Measurements from ENCODE around the gene MTA3.

The MTA3 gene

GRCh38 chr2:42693013-42693615 lies 124.7 kb downstream of the MTA3 start:
- DNase-seq (ENCODE audit: low read depth) = peak; percentile 77

GRCh38 chr2:42693688-42694479 lies 125.5 kb downstream of the MTA3 start:
- H3K4me3 ChIP-seq (ENCODE audit: low read depth, low read length) = no peak overlapping the region
- TF ChIP-seq POLR2A (IDR thresholded peaks at IDR 0.05; ENCODE audit: extremely low read depth, insufficient read length) (no peak), MAX (IDR thresholded peaks at IDR 0.05; ENCODE audit: low read depth, low read length) (no peak), CTCF (IDR thresholded peaks at IDR 0.05; ENCODE audit: low read depth, low read length) (no peak), MYC (IDR thresholded peaks at IDR 0.05; ENCODE audit: low read depth, low read length) (no peak)
- DNase-seq (ENCODE audit: low read depth) = peak; percentile 27

More at GRCh38 chr2:42693013-42693615, 124.7 kb downstream of the MTA3 start:
- no peak overlapping the region for H3K4me3 ChIP-seq (ENCODE audit: low read depth, low read length)
- no peak for TF ChIP-seq MAX (IDR thresholded peaks at IDR 0.05; ENCODE audit: low read depth, low read length)
- TF ChIP-seq CTCF (IDR thresholded peaks at IDR 0.05; ENCODE audit: low read depth, low read length) = no peak
- TF ChIP-seq MYC (IDR thresholded peaks at IDR 0.05; ENCODE audit: low read depth, low read length) = no peak
- no peak for TF ChIP-seq POLR2A (IDR thresholded peaks at IDR 0.05; ENCODE audit: extremely low read depth, insufficient read length)

- TF ChIP-seq POLR2A (IDR thresholded peaks at IDR 0.05; ENCODE audit: extremely low read depth, insufficient read length) (no peak), MYC (IDR thresholded peaks at IDR 0.05; ENCODE audit: low read depth, low read length) (no peak), MAX (IDR thresholded peaks at IDR 0.05; ENCODE audit: low read depth, low read length) (no peak), CTCF (IDR thresholded peaks at IDR 0.05; ENCODE audit: low read depth, low read length) (no peak)
- DNase-seq (ENCODE audit: low read depth) = no peak
- H3K4me3 ChIP-seq (ENCODE audit: low read depth, low read length) = no peak overlapping the region
Observed at GRCh38 chr2:42696987-42697386, 128.6 kb downstream of the MTA3 start.

- TF ChIP-seq POLR2A (IDR thresholded peaks at IDR 0.05; ENCODE audit: extremely low read depth, insufficient read length) (no peak), CTCF (IDR thresholded peaks at IDR 0.05; ENCODE audit: low read depth, low read length) (no peak), MAX (IDR thresholded peaks at IDR 0.05; ENCODE audit: low read depth, low read length) (no peak), MYC (IDR thresholded peaks at IDR 0.05; ENCODE audit: low read depth, low read length) (no peak)
- no peak overlapping the region for H3K4me3 ChIP-seq (ENCODE audit: low read depth, low read length)
Observed at GRCh38 chr2:42698940-42699339, 130.5 kb downstream of the MTA3 start.

GRCh38 chr2:42706836-42707235 lies 138.4 kb downstream of the MTA3 start:
- no peak for DNase-seq (ENCODE audit: low read depth)
- TF ChIP-seq CTCF (IDR thresholded peaks at IDR 0.05; ENCODE audit: low read depth, low read length) = no peak
- no peak for TF ChIP-seq MAX (IDR thresholded peaks at IDR 0.05; ENCODE audit: low read depth, low read length)
- no peak for TF ChIP-seq MYC (IDR thresholded peaks at IDR 0.05; ENCODE audit: low read depth, low read length)
- TF ChIP-seq POLR2A (IDR thresholded peaks at IDR 0.05; ENCODE audit: extremely low read depth, insufficient read length) = no peak
- no peak overlapping the region for H3K4me3 ChIP-seq (ENCODE audit: low read depth, low read length)

More at GRCh38 chr2:42698940-42699339, 130.5 kb downstream of the MTA3 start:
- no peak for DNase-seq (ENCODE audit: low read depth)

Measured in NB4 (cell line).